ENCODE results near the gene C16orf78.

- TF ChIP-seq CTCF (IDR thresholded peaks at IDR 0.05; ENCODE audit: low read length) (peak; percentile 33; the same call in 1 of the 2 replicates), EZH2 (IDR thresholded peaks at IDR 0.05; ENCODE audit: borderline replicate concordance, low read length) (no peak)
Observed at GRCh38 chr16:49348408-49349176, 25.0 kb upstream of the C16orf78 start.
